Measurements from ENCODE around the gene TMEM170B.

Gene TMEM170B

GRCh38 chr6:11497881-11498280 lies 39.7 kb upstream of the TMEM170B start:
- H3F3A ChIP-seq (ENCODE audit: low read depth): no peaks in the 10 kb centered on the region
- H3K9ac ChIP-seq (ENCODE audit: low read depth, low read length, poor library complexity, severe bottlenecking): no peak overlapping the region
- TF ChIP-seq CTCF (conservative IDR thresholded peaks at IDR 0.05; ENCODE audit: low read length) (no peak), EZH2phosphoT487 (IDR thresholded peaks at IDR 0.05; ENCODE audit: borderline replicate concordance) (no peak)
- H4K20me1 ChIP-seq (ENCODE audit: insufficient read depth, low read length, poor library complexity, severe bottlenecking): no peaks in the 10 kb centered on the region
- no peaks in the 10 kb centered on the region for H3K36me3 ChIP-seq (ENCODE audit: insufficient read depth, low read length)
- no peaks in the 10 kb centered on the region for H3K79me2 ChIP-seq (ENCODE audit: insufficient read depth, low read length)
- H2AFZ ChIP-seq (ENCODE audit: low read length): no peak overlapping the region
- no peaks in the 10 kb centered on the region for H3K9me3 ChIP-seq (ENCODE audit: insufficient read depth, low read depth, low read length)
- H3K4me1 ChIP-seq (ENCODE audit: insufficient read depth, low read length, poor library complexity, severe bottlenecking): peaks cover 9% of the 10 kb centered on the region
- H3K4me2 ChIP-seq (ENCODE audit: low read depth, low read length, poor library complexity, severe bottlenecking): no peak overlapping the region
- no peaks in the 10 kb centered on the region for H3K9me2 ChIP-seq (replicated peaks; ENCODE audit: low read depth, low read length)
- no peaks in the 10 kb centered on the region for H3K27me3 ChIP-seq (ENCODE audit: insufficient read depth, low read length, poor library complexity, severe bottlenecking)
- no peak overlapping the region for H3K4me3 ChIP-seq (ENCODE audit: low read length, poor library complexity, severe bottlenecking)

- no peaks in the 10 kb centered on the region for H3K27me3 ChIP-seq (ENCODE audit: insufficient read depth, low read length, poor library complexity, severe bottlenecking)
- TF ChIP-seq CTCF (conservative IDR thresholded peaks at IDR 0.05; ENCODE audit: low read length) (no peak), EZH2phosphoT487 (IDR thresholded peaks at IDR 0.05; ENCODE audit: borderline replicate concordance) (no peak)
- no peaks in the 10 kb centered on the region for H3F3A ChIP-seq (ENCODE audit: low read depth)
- H3K4me1 ChIP-seq (ENCODE audit: insufficient read depth, low read length, poor library complexity, severe bottlenecking): peaks cover 9% of the 10 kb centered on the region
- H4K20me1 ChIP-seq (ENCODE audit: insufficient read depth, low read length, poor library complexity, severe bottlenecking): no peaks in the 10 kb centered on the region
- H3K4me2 ChIP-seq (ENCODE audit: low read depth, low read length, poor library complexity, severe bottlenecking): no peak overlapping the region
- no peak overlapping the region for H3K4me3 ChIP-seq (ENCODE audit: low read length, poor library complexity, severe bottlenecking)
- no peaks in the 10 kb centered on the region for H3K9me3 ChIP-seq (ENCODE audit: insufficient read depth, low read depth, low read length)
- H3K36me3 ChIP-seq (ENCODE audit: insufficient read depth, low read length): no peaks in the 10 kb centered on the region
- H2AFZ ChIP-seq (ENCODE audit: low read length): no peak overlapping the region
- H3K79me2 ChIP-seq (ENCODE audit: insufficient read depth, low read length): no peaks in the 10 kb centered on the region
- H3K9ac ChIP-seq (ENCODE audit: low read depth, low read length, poor library complexity, severe bottlenecking): no peak overlapping the region
- H3K9me2 ChIP-seq (replicated peaks; ENCODE audit: low read depth, low read length): no peaks in the 10 kb centered on the region
Measured at GRCh38 chr6:11500008-11500407, 37.5 kb upstream of the TMEM170B start.

GRCh38 chr6:11509471-11509870 lies 28.1 kb upstream of the TMEM170B start:
- no peak overlapping the region for H3K9ac ChIP-seq (ENCODE audit: low read depth, low read length, poor library complexity, severe bottlenecking)
- H4K20me1 ChIP-seq (ENCODE audit: insufficient read depth, low read length, poor library complexity, severe bottlenecking): no peaks in the 10 kb centered on the region
- TF ChIP-seq CTCF (conservative IDR thresholded peaks at IDR 0.05; ENCODE audit: low read length): no peak
- no peak for TF ChIP-seq EZH2phosphoT487 (IDR thresholded peaks at IDR 0.05; ENCODE audit: borderline replicate concordance)

More at GRCh38 chr6:11509471-11509870, 28.1 kb upstream of the TMEM170B start:
- Histone ChIP-seq H2AFZ (ENCODE audit: low read length) (no peak overlapping the region), H3K9me3 (ENCODE audit: insufficient read depth, low read depth, low read length) (no peaks in the 10 kb centered on the region), H3K27me3 (ENCODE audit: insufficient read depth, low read length, poor library complexity, severe bottlenecking) (no peaks in the 10 kb centered on the region), H3K36me3 (ENCODE audit: insufficient read depth, low read length) (no peaks in the 10 kb centered on the region), H3K9me2 (replicated peaks; ENCODE audit: low read depth, low read length) (no peaks in the 10 kb centered on the region), H3K4me2 (ENCODE audit: low read depth, low read length, poor library complexity, severe bottlenecking) (no peak overlapping the region), H3K4me1 (ENCODE audit: insufficient read depth, low read length, poor library complexity, severe bottlenecking) (no peaks in the 10 kb centered on the region), H3K79me2 (ENCODE audit: insufficient read depth, low read length) (no peaks in the 10 kb centered on the region), H3F3A (ENCODE audit: low read depth) (no peaks in the 10 kb centered on the region), H3K4me3 (ENCODE audit: low read length, poor library complexity, severe bottlenecking) (no peak overlapping the region)

Data from Loucy (cell line).